C4-2B (cell line): ENCODE results near the gene PSRC1.
"Not testable (repeated sequence)": the region's sequence is repeated elsewhere in the genome, so short reads cannot be mapped to it uniquely, and the experiment has no call there.

ENCODE experiments used
- H3K27ac ChIP-seq: fragments of 450-650 bp; 2 replicates; pipeline ENCODE4 v1.5.1; 2017
- ZFX ChIP-seq: fragments of 450-650 bp; IDR thresholded peaks from 2 replicates; pipeline ENCODE4 v1.6.1; 2017
- TF ChIP-seq, protein P1 (sequence below): fragments of 450-650 bp; conservative IDR thresholded peaks from 2 replicates; pipeline ENCODE4 v1.5.1; 2017; ENCODE audit warnings: mild to moderate bottlenecking

Gene PSRC1

DNA sequence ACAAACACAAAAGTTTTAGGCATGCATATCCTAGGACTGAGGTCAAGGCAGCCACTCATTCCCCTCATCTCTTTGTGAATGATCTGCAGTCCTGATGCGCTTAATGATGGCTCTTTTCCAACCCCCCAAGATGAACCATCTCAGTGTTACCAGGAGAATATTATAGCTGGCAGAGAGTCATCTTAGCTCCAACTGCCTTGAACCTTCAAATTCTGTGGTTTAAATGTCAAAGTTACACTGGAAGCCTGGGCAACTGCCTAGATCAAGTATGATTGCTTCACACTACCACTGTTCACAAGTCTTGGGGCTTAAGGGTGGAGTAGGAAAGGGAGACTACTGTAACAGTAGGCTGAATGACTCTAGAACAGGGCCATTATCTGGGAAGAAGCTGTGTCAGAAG lies 31.9 kb upstream of the PSRC1 start:
- no peak overlapping the region for H3K27ac ChIP-seq
- TF ChIP-seq ZFX = no peak
- TF ChIP-seq, protein P1, sequence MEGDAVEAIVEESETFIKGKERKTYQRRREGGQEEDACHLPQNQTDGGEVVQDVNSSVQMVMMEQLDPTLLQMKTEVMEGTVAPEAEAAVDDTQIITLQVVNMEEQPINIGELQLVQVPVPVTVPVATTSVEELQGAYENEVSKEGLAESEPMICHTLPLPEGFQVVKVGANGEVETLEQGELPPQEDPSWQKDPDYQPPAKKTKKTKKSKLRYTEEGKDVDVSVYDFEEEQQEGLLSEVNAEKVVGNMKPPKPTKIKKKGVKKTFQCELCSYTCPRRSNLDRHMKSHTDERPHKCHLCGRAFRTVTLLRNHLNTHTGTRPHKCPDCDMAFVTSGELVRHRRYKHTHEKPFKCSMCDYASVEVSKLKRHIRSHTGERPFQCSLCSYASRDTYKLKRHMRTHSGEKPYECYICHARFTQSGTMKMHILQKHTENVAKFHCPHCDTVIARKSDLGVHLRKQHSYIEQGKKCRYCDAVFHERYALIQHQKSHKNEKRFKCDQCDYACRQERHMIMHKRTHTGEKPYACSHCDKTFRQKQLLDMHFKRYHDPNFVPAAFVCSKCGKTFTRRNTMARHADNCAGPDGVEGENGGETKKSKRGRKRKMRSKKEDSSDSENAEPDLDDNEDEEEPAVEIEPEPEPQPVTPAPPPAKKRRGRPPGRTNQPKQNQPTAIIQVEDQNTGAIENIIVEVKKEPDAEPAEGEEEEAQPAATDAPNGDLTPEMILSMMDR = no peak

DNA sequence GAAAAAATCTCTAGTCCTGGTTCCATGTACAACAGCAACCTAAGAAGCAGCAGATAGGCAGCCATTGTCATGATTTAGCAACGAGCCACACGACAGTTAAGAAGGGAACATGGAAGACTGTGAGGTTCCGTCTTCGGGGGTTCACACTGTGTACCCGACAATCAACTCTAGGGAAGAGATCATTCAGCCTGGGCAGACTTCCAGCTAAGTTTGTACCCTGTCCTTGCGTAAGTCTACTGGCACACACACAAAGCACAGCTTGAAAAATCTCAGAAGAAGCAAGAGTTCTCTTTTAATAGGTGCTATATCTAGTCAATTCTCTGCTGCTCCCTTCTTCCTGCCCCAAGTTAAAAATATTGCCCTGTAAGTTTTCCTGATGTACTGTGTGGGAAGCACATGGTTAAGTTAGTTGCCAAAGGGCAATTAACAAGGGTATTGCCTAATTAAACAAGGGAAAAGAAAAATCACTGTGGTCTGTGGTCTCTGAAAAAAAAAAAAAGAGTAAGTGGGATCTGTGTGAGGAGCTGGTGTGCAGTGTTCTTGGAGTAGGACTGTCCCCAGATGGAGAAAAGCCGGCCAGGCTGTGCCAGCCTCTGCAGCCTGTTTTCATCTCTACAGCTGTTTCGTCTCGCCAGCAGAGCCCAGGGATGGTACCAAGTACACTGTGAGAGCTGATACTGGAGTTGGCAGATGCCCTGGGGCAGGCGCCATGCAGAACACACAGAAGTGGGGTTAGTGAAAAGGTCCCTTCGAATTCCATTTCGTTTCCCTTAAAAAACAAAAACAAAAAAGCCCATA lies 30.2 kb upstream of the PSRC1 start:
- H3K27ac ChIP-seq = no peak overlapping the region; the same call in 1 of the 2 replicates
- TF ChIP-seq ZFX = no peak
- TF ChIP-seq, protein P1 = no peak

DNA sequence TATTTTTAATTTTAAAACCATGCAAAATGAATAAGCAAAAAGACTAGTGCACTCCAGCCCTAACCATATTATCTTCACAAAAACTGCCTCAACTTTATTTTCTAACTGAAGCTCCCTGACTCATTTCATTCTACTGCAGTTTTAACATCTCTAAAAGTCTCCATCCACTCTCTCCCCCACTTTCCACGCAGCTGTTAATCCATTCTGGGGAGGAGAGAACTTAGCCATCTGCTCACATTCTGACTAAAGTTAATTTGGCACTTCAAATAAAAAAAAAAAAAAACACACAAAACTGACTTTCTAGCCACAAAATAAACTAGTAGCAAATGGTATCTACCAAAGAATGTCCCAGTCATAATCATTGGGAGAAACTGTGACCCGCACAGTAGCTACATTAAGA lies 29.3 kb upstream of the PSRC1 start:
- no peak overlapping the region for H3K27ac ChIP-seq
- TF ChIP-seq, protein P1 = no peak
- TF ChIP-seq ZFX = no peak

DNA sequence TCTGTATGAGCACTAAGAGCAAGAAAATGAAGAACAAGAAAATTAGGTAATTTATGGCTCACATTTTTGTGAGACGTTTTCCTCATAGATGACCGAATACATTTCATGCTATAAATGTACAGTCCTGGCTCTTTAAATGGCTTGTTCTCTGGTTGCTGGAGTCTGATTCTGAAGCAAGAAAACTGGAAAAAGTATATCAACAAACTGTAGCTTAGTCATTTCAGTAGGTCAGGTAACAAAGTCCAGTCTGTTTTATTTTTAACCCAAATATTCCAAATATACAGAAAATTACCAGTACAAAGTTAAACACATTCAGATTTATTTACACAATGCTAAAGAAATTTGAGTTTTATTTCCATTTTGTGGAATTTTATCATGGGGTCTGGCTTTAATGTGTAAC lies 26.4 kb upstream of the PSRC1 start:
- TF ChIP-seq, protein P1 = no peak
- TF ChIP-seq ZFX = no peak
- no peak overlapping the region for H3K27ac ChIP-seq

DNA sequence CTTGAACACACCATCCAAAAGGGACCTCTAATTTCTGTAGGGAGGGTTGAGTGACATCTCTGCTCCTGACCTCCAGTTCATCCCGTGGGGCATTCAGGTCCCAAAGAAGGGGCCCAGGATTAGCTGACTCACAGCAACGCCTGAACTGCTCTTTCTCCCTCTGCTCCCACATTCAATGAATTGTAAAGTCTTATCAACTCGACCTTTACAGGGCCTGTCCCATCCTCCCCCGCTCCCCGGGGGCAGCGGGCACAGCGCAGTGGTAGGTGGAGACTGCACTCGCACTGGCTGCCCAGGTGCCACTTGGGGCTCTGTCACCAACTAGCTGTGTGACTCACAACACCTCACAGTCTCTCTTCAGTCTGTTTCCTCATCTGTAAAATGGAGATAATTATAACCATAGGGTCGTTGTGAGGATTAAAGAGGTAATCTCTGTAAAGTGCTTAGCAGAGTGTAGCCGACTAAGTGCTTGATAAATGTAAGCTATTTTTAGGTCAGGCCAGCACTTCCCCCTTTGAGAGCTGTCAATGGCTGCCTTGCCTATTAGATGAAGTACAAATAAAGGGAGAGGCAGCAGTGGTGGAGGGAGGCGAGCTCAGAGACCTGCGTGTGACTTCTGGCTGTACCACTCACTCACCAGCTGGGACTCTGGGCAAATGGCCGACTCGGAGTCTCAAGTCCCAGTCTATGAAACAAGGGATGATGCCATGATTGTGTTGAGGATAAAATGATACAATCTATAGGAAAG lies 24.5 kb upstream of the PSRC1 start:
- H3K27ac ChIP-seq = no peak overlapping the region; the same call in 1 of the 2 replicates
- TF ChIP-seq ZFX = no peak
- TF ChIP-seq, protein P1 = no peak

DNA sequence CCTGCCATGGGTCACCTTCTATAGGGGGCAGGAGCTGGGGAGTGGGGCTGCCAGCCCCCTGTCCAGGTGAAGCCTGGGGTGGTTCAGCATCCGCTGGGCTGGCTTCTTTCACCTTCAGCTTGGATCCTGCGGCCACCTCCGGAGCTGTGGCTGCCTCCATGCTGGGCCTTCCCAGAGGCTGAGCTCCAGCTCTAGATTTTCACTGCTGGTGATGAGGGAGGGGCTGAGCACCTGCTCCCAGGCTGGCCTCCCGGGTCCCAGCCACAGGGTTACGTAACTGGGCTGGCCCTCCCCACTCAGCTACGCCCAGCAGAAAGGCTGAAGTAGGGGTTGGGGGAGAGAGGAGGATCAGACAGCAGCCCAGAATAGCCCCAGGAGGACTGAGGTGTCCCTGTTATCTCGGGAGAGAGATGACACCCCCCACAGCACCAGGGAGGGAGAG lies 23.9 kb upstream of the PSRC1 start, which contains the start of gene MYBPHL:
Gene MYBPHL (minus strand): TSS at position 180 of the 442 bp plus-strand sequence. CDS start 20 bp downstream, at position 160.
- no peak for TF ChIP-seq ZFX
- TF ChIP-seq, protein P1 = no peak
- no peak within 1 kb of the TSS; the same call in 1 of the 2 replicates for H3K27ac ChIP-seq

DNA sequence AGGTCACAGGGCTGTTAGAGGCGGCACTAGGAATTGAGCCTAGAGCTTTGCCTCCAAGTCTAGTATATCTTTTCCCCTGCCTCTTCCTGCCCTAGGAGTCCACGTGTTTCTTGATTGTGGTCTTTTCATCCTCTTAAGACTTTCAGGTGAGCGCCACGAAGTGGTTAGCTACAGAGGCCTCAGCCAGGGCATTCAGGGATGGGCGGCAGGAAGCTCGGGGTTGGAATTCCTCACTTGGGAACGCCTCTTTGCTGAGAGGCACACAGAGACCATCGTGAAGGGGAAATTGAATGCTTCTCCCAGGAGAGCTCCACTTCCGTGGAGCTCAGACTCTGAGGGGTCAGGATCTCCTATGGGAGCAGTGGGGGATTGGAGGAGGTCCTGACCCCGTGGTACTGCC lies 23.0 kb upstream of the PSRC1 start:
- not testable (repeated sequence) for H3K27ac ChIP-seq
